PC-9 (cell line): Measurements from ENCODE around the gene VCX2. TPM values are rescaled to one million over a fixed set of nuclear protein-coding genes. Genes with fewer than 3 reads are reported as not detected.

ENCODE experiments used
- BruUV-seq: library from RNA; stranded (reverse); fragments of 400-500 nt; replicated peaks from 2 replicates; lab custom pipeline; 2021; lab: Mats Ljungman, UMichigan
- CTCF ChIA-PET: fragments of 300-600 bp; sonication (Branson Sonifier 250); formaldehyde crosslinking; loops from one replicate; lab custom pipeline; 2022; ENCODE audit warnings: antibody characterized with exemption; lab: Charles Lee
- POLR2A ChIA-PET: fragments of 300-600 bp; sonication (Branson Sonifier 250); formaldehyde crosslinking; loops from one replicate; lab custom pipeline; 2022; ENCODE audit warnings: antibody characterized with exemption; ENCODE audit not compliant: unreplicated experiment; lab: Charles Lee
- DNase-seq, 2 experiments: peaks; one replicate each; pipeline versions ENCODE4 v3.0.0 to v3.0.0-alpha.2; 2015 to 2022; ENCODE audit warnings: mixed read lengths in 1 of 2
- H2AFZ ChIP-seq: fragments of 200-600 bp; sonication (generic); 2 replicates; pipeline ENCODE4 v1.8.1; 2017; ENCODE audit warnings: antibody characterized with exemption
- H3F3A ChIP-seq: fragments of 200-600 bp; sonication (generic); 2 replicates; pipeline ENCODE4 v1.8.1; 2017; ENCODE audit warnings: antibody characterized with exemption, mild to moderate bottlenecking, low read depth; ENCODE audit not compliant: insufficient read depth
- H3K27ac ChIP-seq: fragments of 200-600 bp; sonication (generic); 2 replicates; pipeline ENCODE4 v1.6.1; 2016; ENCODE audit warnings: mixed run types
- H3K27me3 ChIP-seq: fragments of 200-600 bp; sonication (generic); 2 replicates; pipeline ENCODE4 v1.6.1; 2016; ENCODE audit warnings: low read depth, mixed run types; ENCODE audit not compliant: insufficient read depth
- H3K36me3 ChIP-seq: fragments of 200-600 bp; sonication (generic); 2 replicates; pipeline ENCODE4 v1.6.1; 2016; ENCODE audit warnings: low read depth, mixed run types
- H3K4me1 ChIP-seq: fragments of 200-600 bp; sonication (generic); replicated peaks from 2 replicates; pipeline ENCODE4 v1.6.1; 2016; ENCODE audit warnings: mixed run types; ENCODE audit not compliant: insufficient read depth
- H3K4me2 ChIP-seq: fragments of 200-600 bp; sonication (generic); 2 replicates; pipeline ENCODE4 v1.6.1; 2017; ENCODE audit warnings: mixed run types
- H3K4me3 ChIP-seq: fragments of 200-600 bp; sonication (generic); 2 replicates; pipeline ENCODE4 v1.6.1; 2016; ENCODE audit warnings: mixed run types
- H3K79me2 ChIP-seq: fragments of 200-600 bp; sonication (generic); 2 replicates; pipeline ENCODE4 v1.6.1; 2017; ENCODE audit warnings: low read depth, mixed run types
- H3K9me2 ChIP-seq: fragments of 200-600 bp; sonication (generic); 2 replicates; pipeline ENCODE4 v1.8.1; 2017; ENCODE audit warnings: mild to moderate bottlenecking; ENCODE audit not compliant: insufficient read depth
- H3K9me3 ChIP-seq: fragments of 200-600 bp; sonication (generic); 2 replicates; pipeline ENCODE4 v1.8.1; 2016; ENCODE audit warnings: low read depth; ENCODE audit not compliant: insufficient read depth
- H4K20me1 ChIP-seq: fragments of 200-600 bp; sonication (generic); 2 replicates; pipeline ENCODE4 v1.8.1; 2017; ENCODE audit not compliant: insufficient read depth
- CTCF ChIP-seq: fragments of 200-600 bp; sonication (generic); conservative IDR thresholded peaks from 2 replicates; pipeline ENCODE4 v1.6.1; 2017; ENCODE audit warnings: mixed run types, antibody characterized with exemption, mild to moderate bottlenecking, moderate library complexity
- EZH2 ChIP-seq: fragments of 200-600 bp; sonication (generic); IDR thresholded peaks from 2 replicates; pipeline ENCODE4 v1.8.0; 2017; ENCODE audit warnings: antibody characterized with exemption, low read depth
- intact Hi-C: fragments of 100-400 bp; cut with micrococcal nuclease; formaldehyde crosslinking; loops from one replicate; pipeline ENCODE4 v1.10.0; 2022; ENCODE audit not compliant: unreplicated experiment
- total RNA-seq: library from RNA; stranded (reverse); gene quantifications from 2 replicates; pipeline ENCODE4 v1.2.3, GENCODE V29; 2021

Gene VCX2
- total RNA-seq, 1 experiment from 2014 or later, result not detected

- no peak for TF ChIP-seq EZH2
- TF ChIP-seq CTCF, result no peak
- peak; percentile 65 to 68 for DNase-seq
- Histone ChIP-seq H3K9me3 (no peaks in the 10 kb centered on the region), H3K27me3 (no peaks in the 10 kb centered on the region), H3K4me3 (no peak overlapping the region), H3K79me2 (no peaks in the 10 kb centered on the region), H2AFZ (no peak overlapping the region), H3F3A (no peaks in the 10 kb centered on the region), H3K4me2 (no peak overlapping the region), H3K4me1 (no peaks in the 10 kb centered on the region), H3K27ac (no peak overlapping the region), H4K20me1 (no peaks in the 10 kb centered on the region), H3K9me2 (no peaks in the 10 kb centered on the region), H3K36me3 (no peaks in the 10 kb centered on the region)
- ChIA-PET POLR2A (interaction anchor here (0.5 kb wide), 1 partner anchor 23 kb away, joined by 5 read pairs; no protein-coding TSS in a partner anchor), CTCF (no interaction called here)
- no TSS peak for BruUV-seq
- intact Hi-C loops, result loop anchor here (1.0 kb wide), 1 partner anchor 132 kb away; no protein-coding TSS in a partner anchor
Measured at GRCh38 chrX:8140986-8141744, 29.9 kb downstream of the VCX2 start.

- no peaks in the 10 kb centered on the region for H3F3A ChIP-seq
Measured at GRCh38 chrX:8139716-8140115, 31.4 kb downstream of the VCX2 start.

GRCh38 chrX:8138252-8138651 is 32.8 kb downstream of the VCX2 start:
- H3F3A ChIP-seq, result no peaks in the 10 kb centered on the region
- ChIA-PET CTCF (no interaction called here), POLR2A (no interaction called here)
- H3K36me3 ChIP-seq, result no peaks in the 10 kb centered on the region
- no peak overlapping the region for H2AFZ ChIP-seq
- H4K20me1 ChIP-seq, result no peaks in the 10 kb centered on the region
- no peak overlapping the region for H3K27ac ChIP-seq
- no peak overlapping the region for H3K4me3 ChIP-seq
- H3K9me3 ChIP-seq, result no peaks in the 10 kb centered on the region
- H3K4me2 ChIP-seq, result no peak overlapping the region
- no peaks in the 10 kb centered on the region for H3K79me2 ChIP-seq
- BruUV-seq, result no TSS peak
- DNase-seq, result no peak
- intact Hi-C loops, result loop anchor here (1.0 kb wide), 1 partner anchor 52 kb away; no protein-coding TSS in a partner anchor
- H3K27me3 ChIP-seq, result no peaks in the 10 kb centered on the region
- H3K9me2 ChIP-seq, result no peaks in the 10 kb centered on the region
- TF ChIP-seq CTCF (no peak), EZH2 (no peak)
- H3K4me1 ChIP-seq, result no peaks in the 10 kb centered on the region

More at GRCh38 chrX:8139716-8140115, 31.4 kb downstream of the VCX2 start:
- Histone ChIP-seq H2AFZ (no peak overlapping the region), H3K4me1 (no peaks in the 10 kb centered on the region), H3K36me3 (no peaks in the 10 kb centered on the region), H4K20me1 (no peaks in the 10 kb centered on the region), H3K4me3 (no peak overlapping the region), H3K27ac (no peak overlapping the region), H3K9me2 (no peaks in the 10 kb centered on the region), H3K4me2 (no peak overlapping the region), H3K9me3 (no peaks in the 10 kb centered on the region), H3K79me2 (no peaks in the 10 kb centered on the region), H3K27me3 (no peaks in the 10 kb centered on the region)
- POLR2A ChIA-PET, result no interaction called here
- TF ChIP-seq CTCF (no peak), EZH2 (no peak)
- DNase-seq, result peak; percentile 17 to 55
- CTCF ChIA-PET, result no interaction called here
- no TSS peak for BruUV-seq
- intact Hi-C loops, result no loop called here
